Epithelial cell of umbilical artery (primary cell): ENCODE measurements around the gene BTRC. TPM values are rescaled to one million over a fixed set of nuclear protein-coding genes. Genes with fewer than 3 reads are reported as not detected.

ENCODE experiments used
- total RNA-seq: library from RNA; depleted of rRNA; stranded (reverse); fragments of >200 nt; gene quantifications from 2 replicates; pipeline ENCODE4 v1.2.3, GENCODE V29; 2014

Gene BTRC
- total RNA-seq = 7.5 and 8.2 TPM in 2 replicates

GRCh38 chr10:101353692-101354327 lies at the start of gene BTRC:
TSS of gene BTRC (plus strand) at chr10:101354165. CDS start at chr10:101354181, 16 bp downstream.

GRCh38 chr10:101587725-101588653 lies 234.0 kb downstream of the BTRC start, which contains the start of the genes DPCD and POLL:
TSS of gene DPCD (plus strand) at chr10:101588321. CDS start at chr10:101588337, 16 bp downstream.
TSS of gene POLL (minus strand) at chr10:101588257. CDS start at chr10:101587360, 897 bp downstream.

Other genes with a start within 250 kb of the BTRC start
- gene TLX1, start 222.9 kb upstream of the BTRC start, total RNA-seq = 0.15 TPM in 1 of 2 replicates, not detected in the other
- not detected in 2 replicates for gene LBX1, start 124.7 kb upstream of the BTRC start, total RNA-seq
- gene POLL, start 234.1 kb downstream of the BTRC start, total RNA-seq = 7.1 and 9.6 TPM in 2 replicates
- gene DPCD, start 234.2 kb downstream of the BTRC start, total RNA-seq = 62.0 and 67.6 TPM in 2 replicates